A204.1 (cell line): ENCODE measurements around the gene FAM193B.
"Not testable (repeated sequence)": the region's sequence is repeated elsewhere in the genome, so short reads cannot be mapped to it uniquely, and the experiment has no call there.

Experiments
- FAIRE-seq: peaks from 2 replicates; lab custom pipeline; 2012; peaks lifted over from hg19 to GRCh38; lab: Jason Lieb, UNC

Gene FAM193B

DNA sequence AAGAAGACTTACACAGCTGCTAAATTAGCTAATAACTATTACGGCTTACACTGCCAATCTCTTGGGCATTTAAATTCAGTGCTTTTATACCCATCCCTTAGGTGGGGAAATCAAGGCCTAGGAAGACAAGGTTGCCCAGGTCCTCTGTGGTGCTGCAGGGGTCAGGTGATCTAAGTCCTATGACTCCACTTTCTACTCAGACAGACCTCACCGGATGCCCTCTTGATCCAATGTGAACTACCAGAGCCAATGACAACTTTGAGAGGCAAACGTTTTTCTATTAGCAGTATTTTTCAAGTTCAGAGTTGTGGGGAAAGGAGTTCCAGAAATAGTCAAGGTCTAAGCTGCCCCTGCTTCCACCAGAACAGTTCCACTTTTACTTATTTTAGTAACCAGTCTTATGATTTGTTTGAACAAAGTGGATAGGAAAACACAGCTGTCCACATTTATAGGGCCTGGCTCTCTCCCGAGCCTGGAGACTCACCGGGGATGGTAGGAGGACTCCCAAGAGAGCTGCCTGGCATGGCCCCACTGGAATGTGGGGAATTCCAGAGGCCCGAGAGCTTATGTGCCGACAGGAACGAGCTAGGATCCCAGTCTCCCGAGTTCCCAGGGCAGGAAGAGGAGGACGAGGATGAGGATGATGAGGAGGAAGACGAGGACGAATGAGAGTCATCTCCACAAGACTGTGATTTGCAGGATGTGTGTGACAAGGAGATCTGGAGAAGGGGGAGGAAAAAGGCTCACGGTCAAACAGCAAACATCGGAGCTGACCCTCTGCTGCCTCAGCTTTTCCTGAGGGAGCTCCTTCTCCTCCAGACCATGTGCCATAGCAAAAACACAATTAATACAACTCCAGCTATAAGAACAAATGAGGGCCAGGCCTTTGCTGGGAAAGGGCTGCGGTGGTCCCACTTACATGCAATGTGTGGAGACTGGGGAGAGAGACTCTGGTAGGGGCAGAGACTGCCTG, 16.7 kb downstream of the FAM193B start:
- no peak for FAIRE-seq

DNA sequence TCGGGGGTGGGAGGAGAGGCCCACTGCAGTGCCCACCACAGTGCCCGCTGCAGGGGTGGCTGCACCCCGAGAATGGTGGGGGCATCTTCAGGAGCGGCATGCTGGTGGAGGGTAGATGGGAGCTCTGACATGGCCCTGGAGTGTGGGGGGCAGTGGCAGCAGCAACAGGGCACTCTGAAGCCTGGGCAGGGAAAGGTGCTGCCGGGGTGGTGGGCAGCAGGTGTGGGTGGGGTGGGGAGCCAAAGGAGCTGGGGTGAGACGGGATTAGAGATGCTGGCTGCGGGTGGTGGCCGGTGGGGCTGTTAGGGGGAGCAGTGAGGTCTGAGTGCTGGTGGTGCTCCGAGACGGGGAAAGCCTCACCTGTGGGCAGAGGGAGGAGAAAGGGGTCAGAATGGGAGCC, 18.0 kb downstream of the FAM193B start:
- FAIRE-seq = no peak

GRCh38 chr5:177535125-177535524, 19.2 kb downstream of the FAM193B start:
- no peak for FAIRE-seq

DNA sequence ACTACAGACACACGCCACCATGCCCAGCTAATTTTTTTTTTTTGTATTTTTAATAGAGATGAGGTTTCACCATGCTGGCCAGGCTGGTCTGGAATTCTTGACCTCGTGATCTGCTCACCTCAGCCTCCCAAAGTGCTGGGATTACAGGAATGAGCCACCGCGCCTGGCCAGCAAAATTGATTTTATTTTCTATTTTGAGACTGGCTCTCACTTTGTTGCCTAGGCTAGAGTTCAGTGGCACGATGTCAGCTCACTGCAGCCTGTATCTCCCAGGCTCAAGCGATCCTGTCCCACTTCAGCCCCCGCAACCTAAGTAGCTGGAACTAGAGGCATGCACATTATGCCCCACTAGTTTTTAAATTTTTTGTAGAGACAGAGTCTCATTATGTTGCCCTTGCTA, 19.9 kb downstream of the FAM193B start:
- FAIRE-seq = not testable (repeated sequence)

GRCh38 chr5:177531209-177531940, 23.0 kb downstream of the FAM193B start:
- FAIRE-seq = no peak

- no peak for FAIRE-seq
Observed at GRCh38 chr5:177530638-177531037, 23.7 kb downstream of the FAM193B start.

DNA sequence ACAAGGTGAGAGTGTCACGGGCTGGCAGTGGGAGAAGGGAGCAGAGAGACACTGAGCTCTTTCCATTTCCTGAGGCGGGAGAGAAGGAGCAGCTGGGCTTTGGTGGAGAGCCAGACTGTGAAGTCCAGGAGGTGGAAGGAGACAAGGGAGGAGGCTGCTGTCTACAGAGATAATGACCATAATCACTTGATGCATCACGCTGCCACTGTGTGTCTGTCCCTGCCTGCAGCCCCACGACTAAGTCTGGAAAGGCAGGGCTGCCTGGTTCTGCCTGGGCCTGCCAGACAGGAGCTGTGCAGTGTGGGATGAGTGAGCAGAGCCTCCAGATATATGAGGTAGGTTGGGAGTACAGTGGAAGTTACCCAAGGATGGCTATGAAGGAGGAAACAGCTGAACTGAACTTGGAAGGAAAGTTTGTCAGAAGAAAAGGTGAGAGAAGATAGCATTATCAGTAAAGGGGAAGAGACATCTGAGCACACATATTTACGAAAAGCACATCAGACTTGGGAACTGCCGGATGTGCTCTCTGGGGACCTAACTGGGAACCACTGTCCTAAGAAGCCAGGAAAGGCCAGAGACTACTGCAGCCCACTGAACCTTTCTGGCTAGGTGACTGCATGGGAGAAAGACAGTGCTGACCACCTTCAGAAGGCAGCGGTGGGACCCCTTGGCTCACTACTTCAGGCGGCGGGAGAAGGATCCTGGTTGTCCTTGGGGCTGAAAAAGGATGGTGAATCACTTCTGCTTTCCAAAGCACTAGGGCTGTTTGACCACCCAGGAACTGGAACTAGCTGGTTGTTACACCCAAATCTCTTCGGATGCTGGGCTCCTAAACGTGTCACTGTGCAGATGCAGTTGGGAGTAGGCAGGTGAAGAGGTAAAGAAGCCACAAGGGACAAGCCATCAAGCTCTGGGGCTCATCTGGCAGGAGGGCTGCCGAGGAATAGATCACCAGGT, 24.8 kb downstream of the FAM193B start:
- FAIRE-seq = no peak

- FAIRE-seq = no peak
Observed at GRCh38 chr5:177528631-177529030, 25.7 kb downstream of the FAM193B start.

GRCh38 chr5:177527595-177527994, 26.8 kb downstream of the FAM193B start:
- FAIRE-seq = no peak

DNA sequence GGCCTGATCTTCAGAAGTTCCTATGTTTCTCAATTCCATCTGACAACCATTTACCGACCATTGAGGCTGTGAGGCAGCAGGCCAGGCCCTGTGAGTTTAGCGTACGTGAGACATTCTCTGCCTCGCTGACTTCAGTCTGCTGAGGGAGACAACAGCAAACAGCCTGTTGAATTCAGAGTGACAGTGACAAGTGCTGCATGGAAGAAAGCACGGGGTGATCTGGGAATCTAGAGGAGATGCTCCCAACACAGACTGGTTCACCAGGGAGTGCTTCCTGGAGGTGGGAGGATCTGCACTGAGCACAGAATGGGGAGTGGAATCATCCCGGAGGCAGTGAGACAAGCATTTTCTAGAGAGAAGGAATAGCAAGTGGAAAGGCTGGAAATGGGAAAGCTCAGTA, 27.6 kb downstream of the FAM193B start:
- no peak for FAIRE-seq

DNA sequence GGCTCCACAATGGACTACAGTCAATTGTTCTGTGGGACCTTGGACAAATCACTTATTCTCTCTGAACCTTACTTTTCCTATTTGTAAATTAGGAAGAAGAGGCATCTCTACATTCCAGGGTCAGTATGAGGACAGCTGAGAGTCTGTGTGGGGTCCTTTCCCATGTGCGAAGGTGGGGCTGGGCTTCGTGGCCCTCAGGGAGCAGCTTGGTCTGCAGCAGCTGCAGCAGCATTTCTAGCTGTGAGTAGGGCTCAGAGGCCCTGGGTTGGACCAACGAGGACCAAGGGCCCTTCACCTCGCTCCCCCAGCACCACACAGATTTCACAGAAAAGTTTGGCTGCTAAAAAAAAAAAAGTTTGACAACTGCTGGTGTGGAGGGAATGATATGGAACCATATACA, 28.2 kb downstream of the FAM193B start:
- FAIRE-seq = no peak

DNA sequence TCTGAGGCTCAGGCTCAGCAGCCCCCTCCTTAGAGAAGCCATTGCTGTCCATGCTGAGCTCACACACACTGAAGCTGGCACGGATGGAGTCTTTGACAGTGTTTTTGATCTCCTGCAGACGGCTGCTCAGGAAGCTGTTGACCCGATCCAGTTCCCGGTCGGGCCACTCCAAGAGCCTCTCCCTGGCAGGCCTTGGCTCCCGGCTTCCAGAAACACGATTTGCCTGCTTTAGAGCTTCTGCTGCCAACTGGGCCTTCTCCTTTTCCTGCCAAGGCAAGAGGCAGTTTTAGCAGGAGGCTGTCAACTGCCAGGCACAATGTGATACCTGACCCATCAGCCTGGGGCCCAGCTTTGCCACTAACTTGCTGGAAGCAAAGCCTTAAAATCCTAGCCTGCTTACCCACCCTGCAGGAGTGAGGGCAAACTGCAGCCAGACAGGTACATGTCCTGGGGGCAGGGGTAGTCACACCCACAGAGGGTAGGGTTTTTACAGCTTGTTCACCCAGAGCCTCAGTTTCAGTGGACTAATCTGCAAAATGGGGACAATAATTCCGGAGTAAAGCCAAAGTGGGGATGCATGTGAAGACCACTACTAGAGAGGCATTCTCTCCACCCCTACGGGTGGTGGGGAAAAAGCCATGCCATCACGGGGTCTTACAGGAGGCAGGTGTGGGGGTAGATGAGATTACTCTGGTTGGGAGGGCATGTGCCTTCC, 29.3 kb downstream of the FAM193B start:
- no peak for FAIRE-seq

- FAIRE-seq = no peak
Observed at GRCh38 chr5:177524539-177524900, 29.8 kb downstream of the FAM193B start.

DNA sequence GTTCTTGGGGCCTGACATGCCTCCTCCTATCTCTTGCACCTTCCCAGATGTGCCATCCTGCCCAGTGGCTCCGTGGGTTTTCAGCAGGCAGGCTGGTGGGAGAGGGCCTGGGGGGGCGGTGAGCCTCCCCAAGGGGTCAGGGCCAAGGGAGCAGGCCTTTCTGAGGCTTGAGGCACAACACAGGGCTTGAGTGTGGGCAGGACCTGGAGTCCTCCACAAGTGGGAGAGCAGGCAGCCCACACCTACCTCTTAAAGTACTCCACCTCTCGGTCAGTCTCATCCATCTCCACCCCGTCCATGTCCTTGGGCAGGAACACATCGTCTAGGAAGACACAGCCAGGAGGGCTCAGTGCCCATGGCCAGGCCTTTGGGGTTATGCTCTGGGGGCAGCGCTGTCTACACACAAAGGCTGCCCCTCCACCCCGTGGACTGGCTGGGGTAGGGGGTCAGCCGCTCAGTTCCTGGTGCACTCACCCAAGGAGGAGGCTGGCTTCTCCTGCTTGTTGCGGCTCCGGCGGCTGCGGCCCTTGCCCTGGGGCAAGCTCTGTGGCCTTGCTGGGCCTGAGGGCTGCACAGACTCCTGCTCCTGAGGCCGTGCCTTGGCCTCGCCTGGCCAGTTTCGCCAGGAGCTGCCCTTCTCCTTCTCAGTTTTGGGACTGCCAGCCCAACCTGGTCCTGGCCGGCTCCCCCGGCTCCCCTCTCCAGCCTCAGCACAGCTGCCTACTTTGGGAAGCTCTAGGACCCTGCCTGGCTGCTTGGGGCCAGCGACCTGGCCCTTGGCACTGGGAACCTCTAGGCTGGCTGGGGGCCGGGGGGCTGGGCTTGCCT, 30.4 kb downstream of the FAM193B start:
- no peak for FAIRE-seq

DNA sequence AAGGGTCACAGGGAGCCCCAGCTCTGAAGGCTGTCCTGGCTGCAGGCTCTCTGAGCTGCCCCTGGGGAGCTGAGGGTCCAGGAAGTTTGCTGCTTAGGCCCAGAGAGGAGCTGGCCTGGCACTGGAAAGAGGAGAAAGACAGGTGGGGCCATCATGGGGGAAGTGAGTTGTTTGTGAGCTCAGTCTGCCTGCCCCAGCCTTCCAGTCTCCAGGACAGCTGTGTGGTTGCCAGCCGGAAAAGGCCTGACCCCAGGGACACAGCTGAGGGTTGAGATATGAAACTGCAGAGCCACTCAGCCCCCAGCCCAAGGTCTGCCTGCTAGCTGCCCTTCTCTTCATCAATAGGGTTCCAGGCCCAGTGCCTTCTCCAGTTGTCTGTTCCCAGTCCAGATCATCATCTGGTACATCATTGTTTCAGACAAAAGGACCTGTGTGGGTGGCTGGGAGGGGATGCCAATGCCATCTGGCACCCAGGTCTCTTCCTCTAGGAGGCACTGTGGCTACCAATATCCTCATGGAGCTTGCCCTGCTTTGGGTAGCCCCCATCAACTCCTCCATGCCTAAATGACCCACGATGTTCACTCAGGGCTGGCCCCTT, 33.3 kb downstream of the FAM193B start:
- FAIRE-seq = no peak

DNA sequence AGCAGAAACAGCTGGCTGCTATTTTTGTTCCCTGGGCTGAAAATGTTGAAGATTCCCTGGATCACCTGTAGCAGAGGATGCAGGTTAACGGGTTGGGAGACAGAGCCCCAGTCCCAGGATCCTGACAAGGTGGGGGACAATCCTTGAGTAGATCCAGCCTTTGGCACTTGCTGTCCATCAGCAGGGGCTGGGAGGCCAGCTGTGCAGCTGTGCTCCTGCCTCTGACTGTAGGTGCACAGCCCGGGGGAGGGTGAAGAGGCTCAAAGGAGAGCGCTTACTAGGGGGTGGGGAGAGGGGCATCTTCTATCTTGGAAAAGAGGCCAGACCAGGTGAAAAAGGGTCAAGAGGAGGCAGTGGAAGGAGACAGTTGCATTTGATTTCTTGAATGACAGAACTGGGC, 34.1 kb downstream of the FAM193B start:
- FAIRE-seq = no peak

- FAIRE-seq = no peak
Observed at GRCh38 chr5:177519463-177520235, 34.7 kb downstream of the FAM193B start.

DNA sequence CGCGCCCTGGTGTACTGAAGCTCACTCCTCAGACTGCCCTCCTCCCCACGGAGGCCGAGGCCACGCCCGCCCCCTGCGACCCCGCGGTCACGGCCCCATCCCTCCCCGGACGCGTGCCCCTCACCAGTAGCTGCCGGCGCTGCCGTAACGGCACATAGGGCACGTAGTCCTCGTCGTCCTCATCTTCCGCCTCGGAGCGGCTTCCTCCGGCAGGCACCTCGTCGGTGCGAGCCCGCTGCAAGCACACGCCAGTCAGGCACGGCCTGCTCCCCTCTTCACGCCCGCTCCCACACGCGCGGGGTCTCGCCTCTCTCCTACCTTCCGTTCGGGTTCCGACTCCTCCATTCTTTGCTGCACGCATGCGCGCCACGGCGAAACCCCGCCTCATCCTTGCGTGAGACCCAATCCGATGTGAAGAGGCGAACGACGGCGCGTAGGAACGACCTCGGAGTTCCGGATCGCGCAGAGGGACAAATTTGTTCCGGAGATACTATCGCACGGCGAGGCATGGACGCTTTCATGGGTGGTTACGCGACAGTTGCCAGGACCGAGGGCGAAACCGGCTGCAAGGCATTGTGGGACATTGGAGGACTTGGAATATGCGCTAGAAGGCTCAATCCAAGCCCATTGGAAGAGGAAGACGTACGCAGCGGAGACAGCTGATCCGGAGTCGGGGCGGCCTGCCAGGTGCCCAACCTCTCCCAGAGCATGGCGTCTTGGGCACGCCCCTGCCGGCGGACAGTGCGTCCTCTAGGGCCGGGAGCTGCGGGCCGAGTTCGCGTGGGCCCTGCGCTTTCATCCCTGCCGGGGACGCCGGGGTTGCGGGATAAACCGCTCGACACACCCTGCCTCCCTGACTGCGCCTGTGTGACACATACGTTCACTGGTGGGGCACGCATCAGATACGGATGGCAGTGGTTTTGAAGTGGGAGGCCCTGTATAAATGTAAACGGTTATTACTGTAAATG, 37.5 kb downstream of the FAM193B start, which contains the start of gene DDX41:
TSS of gene DDX41 (minus strand) at position 361 of the 968 bp plus-strand sequence. CDS start at position 345, 16 bp downstream.
- peak; percentile 99 for FAIRE-seq
